ENCODE measurements around the gene BTBD19.
A peak's percentile ranks its signal among the peaks of the same experiment; 100 is the strongest.
"Not testable (repeated sequence)": the region's sequence is repeated elsewhere in the genome, so short reads cannot be mapped to it uniquely, and the experiment has no call there.

Gene BTBD19

DNA sequence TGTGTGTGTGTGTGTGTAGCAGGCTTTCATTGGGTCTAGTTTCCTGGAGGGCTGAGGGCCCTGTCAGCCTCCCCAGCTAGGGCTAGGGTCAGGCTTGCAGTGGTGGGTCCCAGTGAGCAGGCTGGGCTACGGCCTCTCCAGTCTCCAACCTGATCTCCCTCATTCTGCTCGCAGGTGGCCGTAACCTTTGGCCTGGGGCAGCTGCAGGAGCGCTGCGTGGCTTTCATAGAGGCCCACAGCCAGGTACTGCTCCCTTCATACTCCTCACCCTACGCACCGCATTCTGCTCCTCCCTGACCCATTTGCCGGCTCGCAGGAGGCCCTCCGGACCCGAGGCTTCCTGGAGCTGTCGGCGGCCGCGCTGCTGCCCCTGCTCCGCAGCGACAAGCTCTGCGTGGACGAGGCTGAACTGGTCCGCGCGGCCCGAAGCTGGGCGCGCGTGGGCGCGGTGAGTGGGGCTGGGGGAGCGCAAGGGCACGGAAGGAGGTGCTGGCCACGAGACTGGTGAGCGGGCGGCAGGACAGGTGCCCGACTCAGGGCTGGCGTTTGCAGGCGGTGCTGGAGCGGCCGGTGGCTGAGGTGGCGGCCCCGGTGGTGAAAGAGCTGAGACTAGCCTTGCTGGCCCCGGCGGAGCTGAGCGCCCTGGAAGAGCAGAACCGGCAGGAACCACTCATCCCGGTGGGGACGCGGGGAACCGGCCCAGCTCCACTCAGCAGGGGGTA is 4.7 kb downstream of the BTBD19 start:
- no peak for DNase-seq (ENCODE audit: insufficient read length)
- TF ChIP-seq TAF1 (IDR thresholded peaks at IDR 0.05; ENCODE audit: borderline replicate concordance, low read depth, low read length), result no peak
- FAIRE-seq, result no peak

DNA sequence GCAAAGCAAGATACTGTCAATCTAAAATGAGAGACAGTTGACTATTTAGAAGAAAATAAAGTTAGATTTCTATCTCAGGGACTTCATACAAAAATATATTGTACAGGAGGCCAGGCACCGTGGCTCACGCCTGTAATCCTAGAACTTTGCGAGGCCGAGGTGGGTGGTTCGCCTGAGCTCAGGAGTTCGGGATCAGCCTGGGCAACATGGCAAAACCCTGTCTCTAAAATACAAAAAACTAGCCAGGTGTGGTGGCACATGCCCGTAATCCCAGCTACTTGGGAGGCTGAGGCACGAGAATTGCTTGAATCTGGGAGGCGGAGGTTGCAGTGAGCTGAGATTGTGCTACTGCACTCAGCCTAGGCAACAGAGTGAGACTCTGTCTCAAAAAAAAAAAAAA is 7.6 kb downstream of the BTBD19 start:
- not testable (repeated sequence) for DNase-seq (ENCODE audit: insufficient read length); FAIRE-seq

DNA sequence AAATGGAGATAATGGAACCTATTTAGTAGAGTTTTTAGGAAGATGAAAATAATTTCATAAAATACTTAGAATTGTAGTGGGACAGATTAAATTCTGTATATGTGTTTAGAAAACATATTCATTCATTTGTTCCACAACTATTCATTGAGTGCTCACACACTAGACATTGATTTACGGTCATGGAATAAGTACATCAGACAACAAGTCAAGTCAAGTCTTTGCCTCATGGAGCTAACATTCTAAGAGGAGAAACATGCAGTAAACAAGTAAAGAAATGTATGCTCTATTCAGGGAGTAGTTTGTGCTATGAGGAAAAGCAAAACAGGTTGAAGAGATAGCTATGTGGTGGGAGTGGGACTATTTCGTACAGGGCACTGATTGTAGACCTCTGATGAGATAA is 9.0 kb downstream of the BTBD19 start:
- no peak for FAIRE-seq
- TF ChIP-seq TAF1 (IDR thresholded peaks at IDR 0.05; ENCODE audit: borderline replicate concordance, low read depth, low read length), result no peak
- TF ChIP-seq POLR2A (IDR thresholded peaks at IDR 0.05; ENCODE audit: low read depth, low read length), result no peak
- TF ChIP-seq POLR2AphosphoS5 (IDR thresholded peaks at IDR 0.05; ENCODE audit: low read depth, low read length), result no peak
- no peak for DNase-seq (ENCODE audit: insufficient read length)

GRCh38 chr1:44817771-44818495 is 9.6 kb downstream of the BTBD19 start:
- TF ChIP-seq POLR2AphosphoS5 (IDR thresholded peaks at IDR 0.05; ENCODE audit: low read depth, low read length) (no peak), POLR2A (IDR thresholded peaks at IDR 0.05; ENCODE audit: low read depth, low read length) (no peak), TAF1 (IDR thresholded peaks at IDR 0.05; ENCODE audit: borderline replicate concordance, low read depth, low read length) (no peak)
- DNase-seq (ENCODE audit: insufficient read length), result no peak
- no peak for FAIRE-seq

- no peak for FAIRE-seq
- TF ChIP-seq POLR2A (IDR thresholded peaks at IDR 0.05; ENCODE audit: low read depth, low read length) (no peak), TAF1 (IDR thresholded peaks at IDR 0.05; ENCODE audit: borderline replicate concordance, low read depth, low read length) (no peak), POLR2AphosphoS5 (IDR thresholded peaks at IDR 0.05; ENCODE audit: low read depth, low read length) (no peak)
- no peak for DNase-seq (ENCODE audit: insufficient read length)
These were observed 10.9 kb downstream of the BTBD19 start for GRCh38 chr1:44819196-44819607.

DNA sequence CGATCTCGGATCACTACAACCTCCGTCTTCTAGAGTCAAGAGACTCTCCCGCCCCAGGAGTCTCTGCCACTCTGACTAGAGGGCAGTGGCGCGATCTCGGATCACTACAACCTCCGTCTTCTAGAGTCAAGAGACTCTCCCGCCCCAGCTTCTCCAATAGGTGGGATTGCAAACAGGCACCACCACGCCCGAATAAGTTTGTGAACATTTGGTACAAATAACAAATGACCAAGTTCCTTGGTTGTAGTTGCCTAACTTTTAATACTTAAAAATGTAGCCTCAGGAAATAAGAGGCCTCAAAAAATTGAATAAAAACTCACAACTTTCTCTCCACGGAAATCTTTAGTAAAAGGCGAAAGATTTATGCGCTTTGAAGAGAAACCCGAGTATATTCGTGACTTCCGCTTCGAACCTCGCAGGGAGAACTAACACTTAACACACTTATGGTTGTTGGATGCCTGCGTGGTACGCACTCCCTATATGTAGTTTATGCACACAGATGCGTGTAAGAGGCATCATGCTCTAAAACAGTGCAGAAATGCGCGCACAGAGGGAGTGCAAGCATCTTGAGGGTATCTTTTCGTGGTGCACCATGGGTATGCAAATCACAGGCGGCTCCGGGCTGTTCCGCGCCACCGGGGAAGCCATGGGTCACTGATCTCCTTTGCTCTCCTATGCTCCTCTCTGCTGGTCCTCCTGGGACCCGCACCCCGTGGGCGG is 11.4 kb downstream of the BTBD19 start:
- DNase-seq (ENCODE audit: insufficient read length) (peak; percentile 86), FAIRE-seq (peak; percentile 99)
- TF ChIP-seq POLR2AphosphoS5 (IDR thresholded peaks at IDR 0.05; ENCODE audit: low read depth, low read length) (peak; percentile 100), POLR2A (IDR thresholded peaks at IDR 0.05; ENCODE audit: low read depth, low read length) (peak; percentile 100), TAF1 (IDR thresholded peaks at IDR 0.05; ENCODE audit: borderline replicate concordance, low read depth, low read length) (peak; percentile 50; the same call in 1 of the 2 replicates)

DNA sequence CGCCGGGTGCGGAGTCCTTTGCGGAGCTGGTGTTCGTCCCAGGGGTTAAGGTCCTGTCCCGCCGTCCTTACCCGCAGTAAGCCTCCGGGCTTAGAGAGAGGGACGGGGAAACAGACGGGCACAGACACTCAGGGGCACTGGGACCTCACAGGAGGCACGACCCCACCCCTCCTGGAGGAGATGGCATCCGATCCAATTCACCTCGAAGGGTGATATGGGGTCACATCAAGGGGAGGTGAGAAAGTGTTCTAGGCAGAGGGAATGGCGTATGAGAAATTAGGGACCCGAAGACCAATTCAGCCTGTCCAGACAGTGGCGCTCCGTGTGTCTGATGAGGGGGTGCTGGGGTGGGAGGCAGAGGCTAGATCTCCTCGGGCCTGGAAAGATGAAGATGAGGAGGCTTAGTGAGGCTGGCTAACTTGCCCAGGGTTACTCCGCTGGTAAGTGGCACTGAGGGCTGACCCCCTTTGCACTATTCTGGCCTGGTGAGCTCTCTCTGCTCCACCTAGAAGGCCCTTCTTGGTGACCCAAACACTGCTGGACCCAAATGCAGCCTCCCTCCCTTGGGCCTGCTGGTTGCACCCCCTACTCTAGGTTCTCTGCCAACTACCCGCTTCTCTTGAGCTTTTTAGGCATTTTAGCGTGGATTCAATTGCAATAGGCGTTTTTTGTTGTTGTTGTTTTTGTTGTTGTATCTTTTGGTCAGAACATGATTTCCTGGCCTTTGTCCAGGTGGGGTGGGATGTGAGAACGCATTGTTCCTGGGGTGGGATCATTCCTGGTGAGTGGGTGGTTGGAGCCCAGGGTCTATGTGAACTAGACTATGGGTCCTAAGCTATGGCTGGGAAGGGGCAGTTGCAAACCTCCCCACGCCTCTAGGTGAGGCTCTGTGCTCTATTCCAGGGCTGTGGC is 12.3 kb downstream of the BTBD19 start:
- FAIRE-seq, result no peak
- no peak for DNase-seq (ENCODE audit: insufficient read length)
- TF ChIP-seq POLR2A (IDR thresholded peaks at IDR 0.05; ENCODE audit: low read depth, low read length) (no peak), POLR2AphosphoS5 (IDR thresholded peaks at IDR 0.05; ENCODE audit: low read depth, low read length) (no peak), TAF1 (IDR thresholded peaks at IDR 0.05; ENCODE audit: borderline replicate concordance, low read depth, low read length) (no peak)

- TF ChIP-seq TAF1 (IDR thresholded peaks at IDR 0.05; ENCODE audit: borderline replicate concordance, low read depth, low read length), result no peak
- TF ChIP-seq POLR2AphosphoS5 (IDR thresholded peaks at IDR 0.05; ENCODE audit: low read depth, low read length), result no peak
- TF ChIP-seq POLR2A (IDR thresholded peaks at IDR 0.05; ENCODE audit: low read depth, low read length), result no peak
- no peak for DNase-seq (ENCODE audit: insufficient read length)
These were observed 13.0 kb downstream of the BTBD19 start for GRCh38 chr1:44821240-44821715.

DNA sequence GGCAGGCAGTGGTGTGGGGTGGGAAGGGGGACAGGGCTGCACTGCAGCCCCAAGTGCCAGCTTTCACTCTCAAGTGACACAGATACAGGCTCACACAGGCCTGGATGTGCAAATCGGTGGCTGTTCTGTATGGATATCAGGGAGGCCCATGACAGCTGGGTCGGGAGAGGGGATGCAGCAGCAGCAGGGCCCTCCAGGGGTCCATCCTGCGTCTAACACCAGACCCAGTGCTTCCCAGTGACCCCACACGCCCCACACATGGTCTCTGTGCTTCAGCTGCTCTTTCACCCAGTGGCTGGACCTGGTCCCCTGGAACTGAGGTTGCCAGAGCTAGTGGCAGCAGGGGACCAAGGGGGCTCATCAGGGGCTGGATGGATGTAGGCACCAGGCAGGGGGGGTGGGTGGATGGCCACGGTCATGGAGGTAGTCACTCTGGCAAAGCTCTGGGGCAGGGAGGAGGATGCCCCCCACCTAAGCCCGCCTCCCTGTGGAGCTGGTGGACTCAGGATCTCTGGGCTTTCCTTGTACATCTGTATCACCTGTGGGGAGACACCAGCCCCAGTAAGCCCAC is 13.9 kb downstream of the BTBD19 start:
- DNase-seq (ENCODE audit: insufficient read length), result no peak
- no peak for FAIRE-seq
- TF ChIP-seq POLR2A (IDR thresholded peaks at IDR 0.05; ENCODE audit: low read depth, low read length) (no peak), TAF1 (IDR thresholded peaks at IDR 0.05; ENCODE audit: borderline replicate concordance, low read depth, low read length) (no peak), POLR2AphosphoS5 (IDR thresholded peaks at IDR 0.05; ENCODE audit: low read depth, low read length) (no peak)

More at GRCh38 chr1:44821240-44821715, 13.0 kb downstream of the BTBD19 start:
- FAIRE-seq, result no peak

- no peak for TF ChIP-seq POLR2A (IDR thresholded peaks at IDR 0.05; ENCODE audit: low read depth, low read length)
- TF ChIP-seq TAF1 (IDR thresholded peaks at IDR 0.05; ENCODE audit: borderline replicate concordance, low read depth, low read length), result no peak
- no peak for TF ChIP-seq POLR2AphosphoS5 (IDR thresholded peaks at IDR 0.05; ENCODE audit: low read depth, low read length)
- DNase-seq (ENCODE audit: insufficient read length) (no peak), FAIRE-seq (no peak)
These were observed 14.7 kb downstream of the BTBD19 start for GRCh38 chr1:44822981-44823451.

DNA sequence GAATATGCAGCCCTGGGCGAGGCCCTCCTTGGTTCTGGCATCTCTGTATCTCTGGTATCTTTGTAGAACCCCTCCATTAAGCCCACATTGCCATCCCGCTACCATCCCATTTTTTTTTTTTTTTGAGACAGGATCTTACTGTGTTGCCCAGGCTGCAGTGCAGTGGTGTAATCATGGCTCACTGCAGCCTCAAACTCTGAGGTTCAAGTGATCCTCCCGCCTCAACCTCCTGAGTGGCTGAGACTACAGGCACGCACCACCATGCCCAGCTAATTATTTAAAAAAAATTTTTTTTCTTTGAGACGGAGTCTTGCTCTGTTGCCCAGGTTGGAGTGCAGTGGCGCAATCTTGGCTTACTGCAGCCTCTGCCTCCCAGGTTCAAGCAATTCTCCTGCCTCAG is 16.1 kb downstream of the BTBD19 start:
- FAIRE-seq; DNase-seq (ENCODE audit: insufficient read length): not testable (repeated sequence)
